K562 (cell line): ENCODE data around the gene NXT1. TPM values are rescaled to one million over a fixed set of nuclear protein-coding genes. Genes with fewer than 3 reads are reported as not detected.

Source experiments
- BRCA1 ChIP-seq, 2 experiments: fragments of 450-650 bp in 1 of 2; sonication (generic) in 1 of 2; formaldehyde crosslinking in 1 of 2; IDR thresholded peaks; 2 replicates each; pipeline versions ENCODE4 v1.5.0 to v1.6.1; 2017 to 2020; ENCODE audit warnings: mild to moderate bottlenecking in 1 of 2, missing genetic modification reagents in 1 of 2
- DIDO1 ChIP-seq: fragments of 450-650 bp; IDR thresholded peaks from 2 replicates; pipeline ENCODE4 v1.6.1; 2016; ENCODE audit warnings: low read depth, missing biosample characterization, missing genetic modification characterization
- HDAC8 ChIP-seq: fragments of 450-650 bp; IDR thresholded peaks from 2 replicates; pipeline ENCODE4 v1.6.1; 2016; ENCODE audit warnings: mild to moderate bottlenecking, missing genetic modification characterization, moderate library complexity, missing compliant biosample characterization
- HEY1 ChIP-seq: fragments of 250-450 bp; sonication (Bioruptor Pico); IDR thresholded peaks from 2 replicates; pipeline ENCODE4 v1.5.0; 2020; ENCODE audit warnings: mild to moderate bottlenecking, moderate library complexity, borderline replicate concordance
- JUND ChIP-seq, 2 experiments: IDR thresholded peaks; 2 replicates in 1 of 2; 3 replicates in 1 of 2; pipeline ENCODE4 v1.6.1; 2011; ENCODE audit warnings: borderline replicate concordance in 2 of 2, low read depth in 2 of 2, low read length in 2 of 2, improper control_type of control experiment in 1 of 2, missing biosample characterization in 1 of 2, missing genetic modification characterization in 1 of 2, missing genetic modification reagents in 1 of 2
- RAD21 ChIP-seq, 2 experiments: fragments of 250-450 bp in 1 of 2; fragments of 450-650 bp in 1 of 2; sonication (Bioruptor Pico) in 1 of 2; formaldehyde crosslinking in 1 of 2; IDR thresholded peaks in 1 of 2; conservative IDR thresholded peaks in 1 of 2; 2 replicates each; pipeline versions ENCODE4 v1.4.0 to v1.8.0; 2020 to 2022; ENCODE audit warnings: mild to moderate bottlenecking in 2 of 2, moderate library complexity in 1 of 2
- STAG1 ChIP-seq: sonication (generic); formaldehyde crosslinking; IDR thresholded peaks from 2 replicates; pipeline ENCODE4 v1.5.0; 2020; ENCODE audit warnings: missing genetic modification reagents, borderline replicate concordance
- TRIM24 ChIP-seq, 2 experiments: fragments of 450-650 bp; IDR thresholded peaks; 2 replicates each; pipeline ENCODE4 v1.6.1; 2016
- polyA plus RNA-seq, 8 experiments: library from polyadenylated mRNA; depleted of rRNA in 4 of 8; stranded (reverse) in 5 of 8; unstranded in 3 of 8; fragments of >200 nt; fragmentation: Nextera tagmentation in 2 of 8; fragmentation: Illumina TruSeq in 1 of 8; extraction: Ambion mirVana in 2 of 8; extraction: Trizol in 1 of 8; gene quantifications; 2 replicates each; pipeline versions ENCODE4 v1.2.1 to v1.2.3, GENCODE V29; 2011 to 2014; ENCODE audit warnings: inconsistent platforms in 1 of 8, missing spikeins in 1 of 8
- total RNA-seq, 7 experiments: library from RNA; depleted of rRNA in 6 of 7; stranded (reverse); fragments of >200 nt in 6 of 7; fragmentation: Illumina TruSeq in 2 of 7; extraction: Trizol in 2 of 7; gene quantifications; 2 replicates each; pipeline versions ENCODE4 v1.2.1 to v1.2.3, GENCODE V29; 2011 to 2021; ENCODE audit warnings: low replicate concordance in 1 of 7
- TF ChIP-seq, protein P1 (sequence below), 2 experiments: fragments of 450-650 bp; IDR thresholded peaks; 2 replicates each; pipeline ENCODE4 v1.6.1; 2016; ENCODE audit warnings: mild to moderate bottlenecking in 2 of 2, borderline replicate concordance in 1 of 2, low read depth in 1 of 2, moderate library complexity in 1 of 2
- TF ChIP-seq, protein P2 (sequence below): fragments of 450-650 bp; IDR thresholded peaks from 2 replicates; pipeline ENCODE4 v1.6.1; 2014; ENCODE audit warnings: low read depth, mild to moderate bottlenecking, moderate library complexity, borderline replicate concordance
- TF ChIP-seq, protein P3 (sequence below): sonication (generic); formaldehyde crosslinking; IDR thresholded peaks from 2 replicates; pipeline ENCODE4 v1.8.1; 2022; ENCODE audit warnings: missing genetic modification reagents
- TF ChIP-seq, protein P4 (sequence below): sonication (generic); IDR thresholded peaks from 2 replicates; pipeline ENCODE4 v1.6.1; 2016

Gene NXT1
- total and polyA plus RNA-seq, 9 of the 15 experiments (the other 6 are each of a cell fraction or from before 2014, with no cell fraction given): 7.7 to 50.9 (median 35.6) TPM

DNA sequence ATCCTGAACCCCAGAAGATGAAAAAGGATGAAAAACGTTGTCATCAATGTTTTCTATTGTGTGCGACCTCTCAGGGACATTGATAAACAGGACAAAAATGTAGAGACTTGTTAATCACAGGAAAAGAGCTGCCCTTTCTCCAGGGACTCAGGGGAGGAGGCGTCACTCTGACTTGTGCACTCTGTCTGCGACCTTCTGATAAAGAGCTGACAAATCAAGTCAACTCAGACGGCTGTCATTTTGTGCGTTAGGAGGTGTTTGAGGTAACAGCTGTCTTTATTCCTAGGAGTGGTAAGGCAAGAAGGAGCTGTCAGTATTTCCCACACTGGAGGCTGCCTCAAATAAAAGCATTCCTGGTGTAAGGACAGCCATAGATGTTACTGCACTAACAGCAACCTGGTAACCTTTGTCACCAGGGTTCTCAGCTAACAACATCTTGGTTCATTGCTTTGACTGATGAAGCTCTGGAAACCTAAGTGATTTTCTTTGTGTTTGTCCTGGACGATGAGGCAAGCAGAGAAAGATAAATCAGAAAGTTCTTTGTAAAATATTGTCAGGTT, 38.6 kb upstream of the NXT1 start (continued):
- TF ChIP-seq, protein P1, sequence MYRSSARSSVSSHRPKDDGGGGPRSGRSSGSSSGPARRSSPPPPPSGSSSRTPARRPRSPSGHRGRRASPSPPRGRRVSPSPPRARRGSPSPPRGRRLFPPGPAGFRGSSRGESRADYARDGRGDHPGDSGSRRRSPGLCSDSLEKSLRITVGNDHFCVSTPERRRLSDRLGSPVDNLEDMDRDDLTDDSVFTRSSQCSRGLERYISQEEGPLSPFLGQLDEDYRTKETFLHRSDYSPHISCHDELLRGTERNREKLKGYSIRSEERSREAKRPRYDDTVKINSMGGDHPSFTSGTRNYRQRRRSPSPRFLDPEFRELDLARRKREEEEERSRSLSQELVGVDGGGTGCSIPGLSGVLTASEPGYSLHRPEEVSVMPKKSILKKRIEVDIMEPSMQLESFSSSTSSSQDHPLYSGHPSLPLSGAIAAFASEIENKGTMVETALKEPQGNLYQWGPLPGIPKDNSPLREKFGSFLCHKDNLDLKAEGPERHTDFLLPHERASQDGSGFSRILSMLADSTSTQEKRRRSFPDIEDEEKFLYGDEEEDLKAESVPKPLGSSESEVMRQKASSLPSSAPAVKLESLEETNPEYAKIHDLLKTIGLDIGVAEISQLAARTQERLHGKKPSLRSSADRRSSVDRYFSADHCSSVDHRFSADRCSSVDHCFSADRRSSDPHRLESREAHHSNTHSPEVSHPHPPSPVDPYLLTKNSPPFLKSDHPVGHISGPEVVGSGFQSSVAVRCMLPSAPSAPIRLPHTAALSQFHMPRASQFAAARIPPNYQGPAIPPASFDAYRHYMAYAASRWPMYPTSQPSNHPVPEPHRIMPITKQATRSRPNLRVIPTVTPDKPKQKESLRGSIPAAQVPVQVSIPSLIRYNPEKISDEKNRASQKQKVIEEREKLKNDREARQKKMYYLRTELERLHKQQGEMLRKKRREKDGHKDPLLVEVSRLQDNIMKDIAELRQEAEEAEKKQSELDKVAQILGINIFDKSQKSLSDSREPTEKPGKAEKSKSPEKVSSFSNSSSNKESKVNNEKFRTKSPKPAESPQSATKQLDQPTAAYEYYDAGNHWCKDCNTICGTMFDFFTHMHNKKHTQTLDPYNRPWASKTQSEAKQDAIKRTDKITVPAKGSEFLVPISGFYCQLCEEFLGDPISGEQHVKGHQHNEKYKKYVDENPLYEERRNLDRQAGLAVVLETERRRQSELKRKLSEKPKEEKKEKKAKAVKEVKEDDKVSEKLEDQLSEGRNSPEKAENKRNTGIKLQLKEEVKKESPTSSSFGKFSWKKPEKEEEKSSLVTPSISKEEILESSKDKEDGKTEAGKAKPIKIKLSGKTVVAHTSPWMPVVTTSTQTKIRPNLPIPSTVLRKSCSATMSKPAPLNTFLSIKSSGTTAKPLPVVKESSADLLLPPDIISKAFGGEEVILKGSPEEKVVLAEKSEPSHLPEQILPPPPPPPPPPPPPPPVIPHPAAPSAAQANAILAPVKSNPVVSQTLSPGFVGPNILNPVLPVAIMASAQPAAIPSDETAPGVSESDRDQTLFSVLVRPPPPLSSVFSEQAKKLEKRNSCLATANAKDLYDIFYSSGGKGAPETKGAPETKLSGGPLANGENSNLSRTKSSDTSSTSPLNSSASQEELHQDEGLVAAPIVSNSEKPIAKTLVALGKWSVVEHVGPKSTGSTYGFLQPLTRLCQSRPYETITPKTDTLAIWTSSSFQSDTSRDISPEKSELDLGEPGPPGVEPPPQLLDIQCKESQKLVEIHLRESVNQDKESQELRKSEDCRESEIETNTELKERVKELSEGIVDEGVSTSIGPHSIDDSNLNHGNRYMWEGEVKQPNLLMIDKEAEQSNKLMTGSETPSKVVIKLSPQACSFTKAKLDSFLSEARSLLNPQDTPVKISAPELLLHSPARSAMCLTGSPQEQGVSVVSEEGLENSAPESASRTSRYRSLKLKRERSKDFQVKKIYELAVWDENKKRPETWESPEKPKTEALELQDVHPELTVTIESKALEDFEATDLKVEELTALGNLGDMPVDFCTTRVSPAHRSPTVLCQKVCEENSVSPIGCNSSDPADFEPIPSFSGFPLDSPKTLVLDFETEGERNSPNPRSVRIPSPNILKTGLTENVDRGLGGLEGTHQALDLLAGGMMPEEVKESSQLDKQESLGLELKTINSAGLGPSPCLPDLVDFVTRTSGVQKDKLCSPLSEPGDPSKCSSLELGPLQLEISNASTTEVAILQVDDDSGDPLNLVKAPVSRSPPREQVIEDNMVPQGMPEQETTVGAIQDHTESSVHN (IDR thresholded peaks at IDR 0.05; ENCODE audit: borderline replicate concordance in 1 of 2, low read depth in 1 of 2): no peak
- no peak for TF ChIP-seq BRCA1 (IDR thresholded peaks at IDR 0.05)
- TF ChIP-seq BRCA1 (CRISPR knock-in tag; IDR thresholded peaks at IDR 0.05): no peak
- peak; percentile 30 to 67; a peak in 2 of 4 replicates for TF ChIP-seq TRIM24 (IDR thresholded peaks at IDR 0.05)
- peak; percentile 55; the same call in 1 of the 2 replicates for TF ChIP-seq JUND (IDR thresholded peaks at IDR 0.05; ENCODE audit: borderline replicate concordance, low read depth, low read length)
- peak; percentile 40; the same call in 1 of the 3 replicates for TF ChIP-seq JUND (tag; IDR thresholded peaks at IDR 0.05; ENCODE audit: borderline replicate concordance, low read depth, low read length)
- TF ChIP-seq, protein P2, sequence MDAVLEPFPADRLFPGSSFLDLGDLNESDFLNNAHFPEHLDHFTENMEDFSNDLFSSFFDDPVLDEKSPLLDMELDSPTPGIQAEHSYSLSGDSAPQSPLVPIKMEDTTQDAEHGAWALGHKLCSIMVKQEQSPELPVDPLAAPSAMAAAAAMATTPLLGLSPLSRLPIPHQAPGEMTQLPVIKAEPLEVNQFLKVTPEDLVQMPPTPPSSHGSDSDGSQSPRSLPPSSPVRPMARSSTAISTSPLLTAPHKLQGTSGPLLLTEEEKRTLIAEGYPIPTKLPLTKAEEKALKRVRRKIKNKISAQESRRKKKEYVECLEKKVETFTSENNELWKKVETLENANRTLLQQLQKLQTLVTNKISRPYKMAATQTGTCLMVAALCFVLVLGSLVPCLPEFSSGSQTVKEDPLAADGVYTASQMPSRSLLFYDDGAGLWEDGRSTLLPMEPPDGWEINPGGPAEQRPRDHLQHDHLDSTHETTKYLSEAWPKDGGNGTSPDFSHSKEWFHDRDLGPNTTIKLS: no peak
- TF ChIP-seq, protein P3, sequence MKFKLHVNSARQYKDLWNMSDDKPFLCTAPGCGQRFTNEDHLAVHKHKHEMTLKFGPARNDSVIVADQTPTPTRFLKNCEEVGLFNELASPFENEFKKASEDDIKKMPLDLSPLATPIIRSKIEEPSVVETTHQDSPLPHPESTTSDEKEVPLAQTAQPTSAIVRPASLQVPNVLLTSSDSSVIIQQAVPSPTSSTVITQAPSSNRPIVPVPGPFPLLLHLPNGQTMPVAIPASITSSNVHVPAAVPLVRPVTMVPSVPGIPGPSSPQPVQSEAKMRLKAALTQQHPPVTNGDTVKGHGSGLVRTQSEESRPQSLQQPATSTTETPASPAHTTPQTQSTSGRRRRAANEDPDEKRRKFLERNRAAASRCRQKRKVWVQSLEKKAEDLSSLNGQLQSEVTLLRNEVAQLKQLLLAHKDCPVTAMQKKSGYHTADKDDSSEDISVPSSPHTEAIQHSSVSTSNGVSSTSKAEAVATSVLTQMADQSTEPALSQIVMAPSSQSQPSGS: no peak
- TF ChIP-seq STAG1 (CRISPR knock-in tag): no peak
- no peak for TF ChIP-seq HEY1
- TF ChIP-seq, protein P4, sequence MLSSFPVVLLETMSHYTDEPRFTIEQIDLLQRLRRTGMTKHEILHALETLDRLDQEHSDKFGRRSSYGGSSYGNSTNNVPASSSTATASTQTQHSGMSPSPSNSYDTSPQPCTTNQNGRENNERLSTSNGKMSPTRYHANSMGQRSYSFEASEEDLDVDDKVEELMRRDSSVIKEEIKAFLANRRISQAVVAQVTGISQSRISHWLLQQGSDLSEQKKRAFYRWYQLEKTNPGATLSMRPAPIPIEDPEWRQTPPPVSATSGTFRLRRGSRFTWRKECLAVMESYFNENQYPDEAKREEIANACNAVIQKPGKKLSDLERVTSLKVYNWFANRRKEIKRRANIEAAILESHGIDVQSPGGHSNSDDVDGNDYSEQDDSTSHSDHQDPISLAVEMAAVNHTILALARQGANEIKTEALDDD: peak; percentile 60; the same call in 1 of the 2 replicates
- TF ChIP-seq DIDO1: no peak
- TF ChIP-seq HDAC8: no peak
- no peak for TF ChIP-seq RAD21 (CRISPR knock-in tag; conservative IDR thresholded peaks at IDR 0.05 in 1 of 2, IDR thresholded peaks at IDR 0.05 in 1 of 2)
